RWPE1 (cell line): Measurements from ENCODE around the gene DPH6.
A peak's percentile ranks its signal among the peaks of the same experiment; 100 is the strongest.

Source experiments
- CTCF ChIA-PET: fragments of 350-600 bp; sonication (Branson Sonifier 250); formaldehyde crosslinking; extraction: SDS; loops from one replicate; lab custom pipeline; 2021; lab: Yijun Ruan, JAX
- POLR2A ChIA-PET: fragments of 400-600 bp; formaldehyde crosslinking; extraction: SDS; loops from one replicate; lab custom pipeline; 2020; ENCODE audit warnings: antibody characterized with exemption; ENCODE audit not compliant: low non-redundant PET; lab: Yijun Ruan, JAX
- DNase-seq: peaks from one replicate; pipeline ENCODE4 v3.0.0; 2012; ENCODE audit warnings: low spot score
- H3K27ac ChIP-seq: fragments of 450-650 bp; 2 replicates; pipeline ENCODE4 v1.5.1; 2017
- TF ChIP-seq, protein P1 (sequence below): fragments of 450-650 bp; conservative IDR thresholded peaks from 2 replicates; pipeline ENCODE4 v1.5.1; 2017; ENCODE audit warnings: low read depth, mild to moderate bottlenecking

Gene DPH6

DNA sequence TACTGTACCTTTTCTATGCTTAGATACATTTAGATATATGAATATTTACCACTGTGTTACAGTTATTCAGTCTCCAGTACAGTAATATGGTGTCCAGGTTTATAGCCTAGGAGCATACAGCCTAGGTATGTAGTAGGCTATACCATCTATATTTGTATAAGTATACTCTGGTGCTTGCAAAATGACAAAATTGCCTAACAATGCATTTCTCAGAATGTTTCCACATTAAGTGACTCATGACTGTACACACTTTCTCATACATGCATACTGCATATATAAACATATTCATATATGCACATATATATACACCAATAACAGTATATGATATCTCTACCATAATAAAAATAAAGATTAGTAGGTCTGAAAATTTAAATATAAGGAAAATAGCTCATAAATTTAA is 169.3 kb downstream of the DPH6 start:
- CTCF ChIA-PET = no interaction called here
- POLR2A ChIA-PET = no interaction called here
- DNase-seq = no peak
- no peak overlapping the region for H3K27ac ChIP-seq
- TF ChIP-seq, protein P1, sequence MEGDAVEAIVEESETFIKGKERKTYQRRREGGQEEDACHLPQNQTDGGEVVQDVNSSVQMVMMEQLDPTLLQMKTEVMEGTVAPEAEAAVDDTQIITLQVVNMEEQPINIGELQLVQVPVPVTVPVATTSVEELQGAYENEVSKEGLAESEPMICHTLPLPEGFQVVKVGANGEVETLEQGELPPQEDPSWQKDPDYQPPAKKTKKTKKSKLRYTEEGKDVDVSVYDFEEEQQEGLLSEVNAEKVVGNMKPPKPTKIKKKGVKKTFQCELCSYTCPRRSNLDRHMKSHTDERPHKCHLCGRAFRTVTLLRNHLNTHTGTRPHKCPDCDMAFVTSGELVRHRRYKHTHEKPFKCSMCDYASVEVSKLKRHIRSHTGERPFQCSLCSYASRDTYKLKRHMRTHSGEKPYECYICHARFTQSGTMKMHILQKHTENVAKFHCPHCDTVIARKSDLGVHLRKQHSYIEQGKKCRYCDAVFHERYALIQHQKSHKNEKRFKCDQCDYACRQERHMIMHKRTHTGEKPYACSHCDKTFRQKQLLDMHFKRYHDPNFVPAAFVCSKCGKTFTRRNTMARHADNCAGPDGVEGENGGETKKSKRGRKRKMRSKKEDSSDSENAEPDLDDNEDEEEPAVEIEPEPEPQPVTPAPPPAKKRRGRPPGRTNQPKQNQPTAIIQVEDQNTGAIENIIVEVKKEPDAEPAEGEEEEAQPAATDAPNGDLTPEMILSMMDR = no peak

DNA sequence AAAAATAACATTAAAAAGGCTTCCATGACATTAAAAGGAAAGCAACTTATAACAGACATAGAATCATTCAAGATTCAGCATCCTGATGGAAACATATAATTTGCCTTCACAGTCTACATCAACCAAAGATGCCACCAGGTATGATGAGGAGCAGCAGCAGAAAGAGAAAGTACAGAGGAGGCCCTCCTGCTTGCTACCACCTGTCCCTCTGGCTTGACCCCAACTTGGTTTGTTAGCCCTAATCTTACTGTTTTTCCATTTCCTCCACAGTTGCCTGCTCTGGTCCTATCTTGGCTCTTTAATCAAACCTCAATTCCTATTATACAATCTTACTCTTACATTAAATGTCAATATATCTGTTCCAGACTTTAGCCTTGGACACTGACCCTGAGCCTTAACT is 171.3 kb downstream of the DPH6 start:
- POLR2A ChIA-PET = no interaction called here
- CTCF ChIA-PET = no interaction called here
- H3K27ac ChIP-seq = no peak overlapping the region
- DNase-seq = no peak
- TF ChIP-seq, protein P1 = no peak

DNA sequence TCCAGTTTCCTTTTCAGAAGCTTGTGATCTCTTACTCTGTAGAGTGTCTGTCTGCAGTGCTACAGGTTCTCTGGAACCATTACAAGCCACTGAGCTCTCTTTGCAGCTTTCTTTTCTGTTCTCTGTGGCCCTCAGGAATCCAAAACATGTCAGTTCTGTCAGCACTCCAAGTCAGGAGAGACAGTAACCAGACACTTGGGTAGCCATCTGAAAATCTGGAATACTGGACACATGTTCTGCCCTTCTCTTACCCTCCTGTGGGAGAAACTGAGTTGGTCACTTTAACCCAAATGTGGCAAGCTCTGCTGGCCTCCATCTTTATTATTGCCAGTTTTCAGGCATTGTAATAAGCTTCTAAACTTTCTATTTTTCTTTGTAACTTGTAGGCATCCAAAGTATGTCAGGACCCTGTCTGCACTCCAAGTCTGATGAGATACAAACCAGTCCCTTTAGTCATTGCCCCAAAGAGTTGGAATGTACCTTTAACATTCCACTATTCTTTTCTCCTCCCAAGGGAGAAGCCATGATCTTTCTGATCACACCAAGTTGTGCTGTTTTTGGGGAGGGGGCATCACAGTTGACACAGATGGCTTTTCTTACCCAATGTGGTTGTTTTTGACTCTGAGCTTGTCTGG is 183.7 kb downstream of the DPH6 start:
- DNase-seq = no peak
- POLR2A ChIA-PET = no interaction called here
- CTCF ChIA-PET = interaction anchor here (0.7 to 1.1 kb wide), 2 partner anchors 69 to 73 kb away, joined by 3 to 4 read pairs; no protein-coding TSS in a partner anchor
- no peak overlapping the region for H3K27ac ChIP-seq
- TF ChIP-seq, protein P1 = no peak

DNA sequence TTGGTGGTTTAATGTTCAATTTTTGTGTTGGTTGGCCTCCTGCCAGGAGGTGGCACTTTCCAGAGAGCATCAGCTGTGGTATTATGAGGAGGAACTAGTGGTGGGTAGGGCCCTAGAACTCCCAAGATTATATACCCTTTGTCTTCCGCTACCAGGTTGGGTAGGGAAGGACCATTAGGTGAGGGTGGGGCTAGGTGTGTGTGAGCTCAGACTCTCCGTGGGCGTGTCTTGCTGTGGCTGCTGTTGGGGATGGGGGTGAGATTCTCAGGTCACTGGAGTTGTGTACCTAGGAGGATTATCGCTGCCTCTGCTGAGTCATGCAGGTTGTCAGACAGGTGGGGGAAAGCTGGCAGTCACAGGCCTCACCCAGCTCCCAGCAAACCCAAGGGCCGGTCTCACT is 187.1 kb downstream of the DPH6 start:
- H3K27ac ChIP-seq = no peak overlapping the region
- CTCF ChIA-PET = no interaction called here

DNA sequence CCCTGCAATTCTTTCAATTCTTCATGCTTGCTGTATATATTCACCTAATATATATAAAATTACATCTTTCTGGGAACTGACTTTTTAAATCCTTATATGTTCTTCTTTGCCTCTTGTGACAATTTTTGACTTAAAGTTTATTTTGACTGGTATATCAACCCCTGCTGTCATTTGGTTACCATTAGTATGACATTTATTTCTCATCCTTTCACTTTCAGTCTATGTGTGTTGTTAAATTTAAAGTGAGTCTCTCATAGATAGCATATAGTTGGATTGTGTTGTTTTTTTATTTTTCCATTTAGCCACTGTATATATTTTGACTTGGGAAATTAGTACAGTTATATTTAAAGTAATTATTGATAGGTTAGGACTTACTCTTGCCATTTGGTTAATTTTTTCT is 194.9 kb downstream of the DPH6 start:
- ChIA-PET POLR2A (no interaction called here), CTCF (interaction anchor here (0.9 kb wide), 1 partner anchor 1300 kb away, joined by 3 read pairs; no protein-coding TSS in a partner anchor)
- no peak overlapping the region for H3K27ac ChIP-seq
- TF ChIP-seq, protein P1 = no peak
- no peak for DNase-seq

More for the DNA sequence above, 187.1 kb downstream of the DPH6 start:
- TF ChIP-seq, protein P1 = no peak
- POLR2A ChIA-PET = interaction anchor here (0.5 kb wide), 1 partner anchor 9 kb away, joined by 4 read pairs; no protein-coding TSS in a partner anchor
- DNase-seq = no peak

DNA sequence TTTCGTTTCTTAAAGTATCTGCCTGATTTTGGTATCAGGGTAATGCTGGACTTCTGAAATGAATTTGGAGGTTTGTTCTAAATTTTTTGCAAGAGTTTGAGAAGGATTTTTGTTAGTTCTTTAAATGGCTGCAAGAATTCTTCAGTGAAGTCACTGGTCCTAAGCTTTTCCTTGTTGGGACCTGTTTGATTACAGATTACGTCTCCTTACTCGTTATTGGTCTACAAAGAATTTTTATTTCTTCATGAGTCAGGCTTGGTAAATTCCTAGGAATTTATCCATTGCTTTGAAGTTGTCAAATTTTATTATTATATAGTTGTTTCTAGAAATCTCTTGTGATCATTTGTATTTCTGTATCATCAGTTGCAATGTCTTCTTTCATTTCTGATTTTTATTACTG is 196.0 kb downstream of the DPH6 start:
- TF ChIP-seq, protein P1 = no peak
- POLR2A ChIA-PET = interaction anchor here (0.8 kb wide), 1 partner anchor 9 kb away, joined by 4 read pairs; no protein-coding TSS in a partner anchor
- CTCF ChIA-PET = interaction anchor here (0.6 to 0.7 kb wide), 2 partner anchors 79 to 244 kb away, joined by 3 read pairs; no protein-coding TSS in a partner anchor
- peak; percentile 37 for DNase-seq
- H3K27ac ChIP-seq = no peak overlapping the region
